Femur (tissue), 1 donor: ENCODE results near the gene CTBP1.
A peak's percentile ranks its signal among the peaks of the same experiment; 100 is the strongest.

Source experiments
- DNase-seq: peaks from one replicate; pipeline ENCODE4 v3.0.0-alpha.2; 2017

The CTBP1 gene

DNA sequence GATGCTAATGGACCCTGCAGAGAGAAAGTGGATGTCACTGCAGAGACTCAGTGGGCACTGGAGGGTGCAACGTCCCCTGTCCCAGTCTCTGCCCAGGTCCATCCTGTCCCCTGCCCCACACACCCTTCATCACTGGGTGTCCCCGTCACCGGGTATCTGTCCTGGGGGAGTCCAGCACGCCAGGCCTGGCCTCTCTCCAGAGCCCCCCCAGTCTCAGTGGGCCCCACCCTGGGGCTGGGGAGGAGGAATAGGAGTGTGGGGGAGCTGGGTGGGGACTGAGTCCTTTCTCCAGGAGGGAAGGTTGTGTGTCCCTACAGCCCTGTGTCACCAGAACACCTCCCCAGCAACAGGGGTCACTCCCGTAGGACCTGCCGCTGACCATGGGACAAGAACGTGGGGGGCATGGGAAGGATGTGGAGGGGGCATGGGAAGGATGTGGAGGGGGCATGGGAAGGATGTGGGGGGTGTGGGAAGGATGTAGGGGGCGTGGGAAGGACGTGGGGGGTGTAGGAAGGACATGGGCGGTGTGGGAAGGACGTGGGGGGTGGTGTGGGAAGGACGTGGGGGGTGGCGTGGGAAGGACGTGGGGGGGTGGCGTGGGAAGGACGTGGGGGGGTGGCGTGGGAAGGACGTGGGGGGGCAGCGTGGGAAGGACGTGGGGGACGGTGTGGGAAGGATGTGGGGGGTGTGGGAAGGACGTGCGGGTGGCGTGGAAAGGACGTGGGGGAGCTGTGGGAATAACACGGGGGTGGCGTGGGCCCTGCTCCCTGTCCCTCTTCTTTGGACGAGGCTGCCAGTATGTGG, 55.5 kb downstream of the CTBP1 start:
- DNase-seq = peak; percentile 23

DNA sequence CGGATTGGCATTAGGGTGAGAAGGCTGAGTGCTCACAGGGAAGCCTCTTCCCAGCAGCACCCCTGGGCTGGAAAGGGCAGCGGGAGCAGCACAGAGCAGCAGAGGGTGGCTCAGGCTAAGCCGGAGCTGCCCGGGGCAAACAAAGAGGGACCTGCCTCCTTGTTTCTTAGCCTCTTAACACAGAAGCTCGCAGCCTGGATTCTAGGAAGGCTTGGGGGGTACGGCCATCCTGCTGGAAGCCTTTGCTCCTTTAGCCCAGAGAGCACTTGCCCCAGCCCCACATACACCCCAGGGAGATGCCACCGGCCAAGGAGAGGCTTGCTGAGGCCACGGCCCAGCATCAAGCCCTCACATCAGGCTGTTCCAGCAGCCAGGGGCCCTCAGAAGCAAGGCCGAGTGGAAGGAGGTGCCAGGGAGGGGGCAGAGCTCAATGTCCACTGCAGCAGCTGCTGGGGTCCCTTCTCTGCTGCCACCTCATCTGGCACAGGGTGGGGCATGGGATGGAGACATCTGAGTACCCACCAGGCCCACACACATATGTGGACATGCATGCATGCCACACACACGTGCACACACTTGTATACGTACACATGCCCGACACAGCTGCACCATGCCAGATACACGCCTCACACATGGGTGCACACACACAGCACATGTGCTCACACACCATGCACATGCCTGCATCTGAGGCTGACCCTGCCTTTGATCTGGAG, 56.3 kb downstream of the CTBP1 start:
- peak; percentile 29 for DNase-seq

DNA sequence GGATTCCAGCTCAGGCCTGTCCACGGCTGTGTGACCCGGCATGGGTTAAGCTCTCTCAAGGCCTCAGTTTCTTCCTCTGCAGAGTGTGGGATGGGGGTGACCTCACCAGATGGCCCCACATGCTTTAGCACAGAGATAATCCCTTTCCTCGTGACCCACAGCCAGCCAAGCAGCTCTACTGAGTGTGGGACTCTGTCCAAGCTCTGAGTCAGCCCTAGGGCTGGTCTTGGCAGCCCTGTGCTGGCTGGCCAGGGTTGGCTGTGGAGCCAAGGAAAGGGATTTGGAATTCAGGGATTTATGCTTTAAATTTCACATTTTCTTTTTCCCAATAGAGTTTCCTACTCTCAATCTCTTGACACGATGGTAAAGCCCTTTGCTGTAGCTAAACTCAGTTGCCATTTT, 56.8 kb downstream of the CTBP1 start:
- peak; percentile 92 for DNase-seq

DNA sequence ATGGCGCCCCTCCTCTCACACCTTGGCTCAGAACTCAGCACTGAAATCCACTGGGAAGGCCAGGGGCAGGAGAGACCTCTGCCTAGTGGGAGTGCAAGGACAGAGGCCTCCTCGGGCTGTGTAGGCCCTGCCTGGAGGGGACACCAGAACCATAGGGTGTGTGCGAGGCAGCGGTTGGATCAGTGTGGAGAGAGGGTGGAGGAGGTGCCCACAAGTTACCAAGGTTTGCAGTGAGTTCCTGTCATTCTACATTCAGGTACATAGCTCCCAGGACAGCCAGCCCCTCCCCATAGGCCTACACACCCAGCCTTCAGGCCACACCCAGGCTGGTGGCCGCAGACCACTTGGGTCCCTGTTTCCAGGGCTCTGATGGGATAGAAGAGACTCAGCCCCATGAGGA, 57.3 kb downstream of the CTBP1 start:
- no peak for DNase-seq

DNA sequence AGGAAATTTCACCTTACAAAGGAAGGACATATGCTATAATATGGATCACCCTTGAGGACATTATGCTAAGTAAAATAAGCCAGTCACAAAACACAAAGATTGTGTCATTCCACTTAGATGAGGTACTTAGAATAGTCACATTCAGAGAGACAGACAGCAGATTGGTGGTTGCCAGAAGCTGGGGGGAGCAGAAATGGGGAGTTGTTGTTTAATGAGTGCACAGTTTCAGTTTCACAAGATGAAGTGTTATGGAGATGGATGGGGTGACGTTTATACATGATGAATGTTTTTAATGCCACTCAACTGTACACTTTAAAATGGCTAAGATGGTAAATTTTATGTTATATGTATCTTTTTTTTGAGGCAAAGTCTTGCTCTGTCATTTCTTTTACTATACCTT, 61.7 kb downstream of the CTBP1 start:
- DNase-seq = no peak

DNA sequence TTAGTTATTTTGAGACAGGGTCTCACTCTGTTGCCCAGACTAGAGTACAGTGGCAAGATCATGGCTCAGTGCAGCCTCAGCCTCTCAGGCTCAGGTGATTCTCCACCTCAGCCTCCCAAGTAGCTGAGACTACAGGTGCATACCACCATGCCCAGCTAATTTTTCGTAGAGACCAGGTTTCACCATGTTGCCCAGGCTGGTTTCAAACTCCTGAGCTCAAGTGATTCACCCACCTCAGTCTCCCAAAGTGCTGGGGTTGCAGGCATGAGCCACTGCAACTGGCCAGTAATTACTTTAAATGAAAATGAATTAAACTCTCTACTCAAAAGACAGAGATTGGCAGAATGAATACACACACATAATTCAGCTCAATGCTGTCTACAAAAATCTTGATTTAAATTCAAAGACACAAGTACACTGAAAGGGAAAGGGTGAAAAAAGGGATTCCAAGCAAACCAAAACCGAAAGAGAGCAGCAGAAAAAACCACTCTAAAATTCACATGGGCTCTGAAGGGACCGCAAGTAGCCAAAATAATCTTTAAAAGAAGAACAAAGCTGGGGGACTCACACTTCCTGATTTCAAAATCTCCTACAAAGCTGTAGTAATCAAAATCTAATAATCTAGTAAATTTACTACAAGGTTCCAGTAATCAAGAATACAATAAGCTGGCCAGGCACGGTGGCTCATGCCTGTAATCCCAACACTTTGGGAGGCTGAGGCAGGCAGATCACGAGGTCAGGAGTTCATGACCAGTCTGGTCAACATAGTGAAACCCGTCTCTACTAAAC, 64.8 kb downstream of the CTBP1 start:
- no peak for DNase-seq

DNA sequence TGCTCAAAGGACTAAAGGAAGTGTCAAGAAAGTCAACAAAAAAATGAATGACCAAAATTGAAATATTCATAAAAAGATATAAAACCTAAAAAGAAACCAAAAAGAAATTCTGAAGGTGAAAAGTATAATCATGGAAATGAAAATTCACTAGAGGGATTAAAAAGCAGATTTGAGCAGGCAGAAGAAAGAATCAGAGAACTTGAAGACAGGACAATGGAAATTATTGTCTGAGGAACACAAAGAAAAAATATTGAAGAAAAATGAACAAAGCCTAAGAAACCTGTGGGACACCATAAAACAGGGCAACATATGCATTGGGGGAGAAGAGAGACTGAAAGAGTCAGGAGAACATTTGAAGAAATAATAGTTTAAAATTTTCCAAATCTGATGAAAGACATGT, 66.6 kb downstream of the CTBP1 start:
- no peak for DNase-seq

DNA sequence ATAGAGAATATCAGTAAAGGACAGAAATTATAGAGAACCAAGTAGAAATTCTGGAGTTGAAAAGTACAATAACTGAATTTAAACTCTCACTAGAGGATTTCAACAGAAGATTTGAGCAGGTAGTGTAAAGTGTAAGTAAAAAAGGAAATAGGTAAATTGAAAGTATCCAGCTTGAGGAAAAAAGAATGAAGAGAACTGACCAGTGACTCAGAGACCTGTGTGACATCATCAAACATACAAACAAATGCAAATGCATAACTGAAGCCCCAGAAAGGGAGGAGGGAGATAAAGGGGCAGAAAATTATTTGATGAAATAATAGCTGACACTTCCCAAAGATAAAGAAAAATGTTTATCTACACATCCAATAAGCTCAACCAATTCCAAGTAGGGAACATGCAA, 68.3 kb downstream of the CTBP1 start:
- DNase-seq = no peak

DNA sequence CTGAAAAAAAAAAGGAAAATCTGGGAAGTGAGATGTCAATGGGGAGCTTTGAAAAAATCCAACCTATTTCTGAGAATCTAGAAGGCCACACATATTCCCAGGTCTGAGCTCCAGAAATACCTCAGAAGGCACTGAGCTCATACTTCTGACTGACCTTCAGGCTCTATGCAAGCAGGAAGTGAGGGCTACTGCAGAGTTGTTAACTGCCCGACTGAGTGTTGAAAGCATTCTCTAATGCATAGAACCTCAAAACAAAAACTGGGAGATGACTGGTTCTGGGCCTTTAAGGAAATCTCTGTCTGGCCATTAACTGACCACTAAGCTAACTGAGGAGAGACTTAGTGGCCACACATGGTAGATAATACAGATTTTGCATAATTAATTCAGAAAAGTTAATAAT, 69.0 kb downstream of the CTBP1 start:
- no peak for DNase-seq

DNA sequence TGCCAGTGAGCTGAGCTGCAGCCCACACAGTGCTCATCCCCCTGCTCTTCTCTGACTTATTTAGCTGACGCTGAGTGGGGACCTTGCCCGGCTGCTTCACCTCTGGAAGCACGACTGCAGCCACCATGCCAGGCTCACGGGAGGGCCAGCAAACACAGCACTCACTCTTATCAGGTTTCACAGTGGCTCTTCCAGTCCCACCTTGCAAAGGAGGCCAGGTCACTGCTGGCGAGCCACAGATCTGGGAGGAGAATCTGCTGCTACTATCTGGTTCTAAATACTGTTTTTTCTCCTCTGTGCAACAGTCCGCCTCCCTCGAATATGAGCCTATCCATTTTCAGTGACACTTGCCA, 69.9 kb downstream of the CTBP1 start:
- peak; percentile 14 for DNase-seq

DNA sequence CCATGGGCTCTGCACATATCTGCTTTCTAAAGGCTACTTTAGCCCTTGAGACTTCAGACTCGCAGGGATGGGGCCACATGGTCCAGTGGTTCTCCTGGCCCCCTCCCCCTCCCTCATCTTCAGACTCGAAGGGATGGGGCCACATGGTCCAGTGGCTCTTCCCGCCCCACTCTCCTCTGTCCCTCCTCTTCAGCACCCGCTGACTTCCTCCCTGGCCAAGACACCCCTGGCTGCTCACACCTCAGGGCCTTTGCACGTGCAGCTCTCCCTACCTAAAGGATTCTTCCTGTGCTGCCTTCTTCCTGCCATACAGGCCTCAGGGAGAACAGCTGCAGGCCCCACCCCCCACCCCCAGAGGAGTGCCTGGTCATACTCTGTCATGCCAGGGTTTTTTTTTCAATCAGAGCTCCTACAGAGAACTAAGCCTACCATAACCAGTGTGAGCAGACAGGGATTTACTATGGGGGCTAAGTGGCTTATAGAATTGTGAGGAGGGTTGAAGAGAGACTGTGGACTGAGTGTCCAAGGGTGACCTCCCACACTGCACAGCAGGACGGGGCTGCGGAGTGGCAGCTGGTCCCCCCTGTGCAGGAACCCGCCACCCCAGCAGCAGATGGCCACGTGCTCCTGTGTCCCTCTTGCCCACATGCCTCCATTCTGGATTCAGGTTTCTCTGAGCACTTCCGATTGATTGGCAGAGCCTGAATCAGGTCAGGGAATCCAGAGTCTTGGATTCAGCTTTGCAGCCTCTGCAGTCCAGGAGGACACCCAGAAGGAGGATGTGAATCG, 70.4 kb downstream of the CTBP1 start:
- DNase-seq = peak; percentile 17

DNA sequence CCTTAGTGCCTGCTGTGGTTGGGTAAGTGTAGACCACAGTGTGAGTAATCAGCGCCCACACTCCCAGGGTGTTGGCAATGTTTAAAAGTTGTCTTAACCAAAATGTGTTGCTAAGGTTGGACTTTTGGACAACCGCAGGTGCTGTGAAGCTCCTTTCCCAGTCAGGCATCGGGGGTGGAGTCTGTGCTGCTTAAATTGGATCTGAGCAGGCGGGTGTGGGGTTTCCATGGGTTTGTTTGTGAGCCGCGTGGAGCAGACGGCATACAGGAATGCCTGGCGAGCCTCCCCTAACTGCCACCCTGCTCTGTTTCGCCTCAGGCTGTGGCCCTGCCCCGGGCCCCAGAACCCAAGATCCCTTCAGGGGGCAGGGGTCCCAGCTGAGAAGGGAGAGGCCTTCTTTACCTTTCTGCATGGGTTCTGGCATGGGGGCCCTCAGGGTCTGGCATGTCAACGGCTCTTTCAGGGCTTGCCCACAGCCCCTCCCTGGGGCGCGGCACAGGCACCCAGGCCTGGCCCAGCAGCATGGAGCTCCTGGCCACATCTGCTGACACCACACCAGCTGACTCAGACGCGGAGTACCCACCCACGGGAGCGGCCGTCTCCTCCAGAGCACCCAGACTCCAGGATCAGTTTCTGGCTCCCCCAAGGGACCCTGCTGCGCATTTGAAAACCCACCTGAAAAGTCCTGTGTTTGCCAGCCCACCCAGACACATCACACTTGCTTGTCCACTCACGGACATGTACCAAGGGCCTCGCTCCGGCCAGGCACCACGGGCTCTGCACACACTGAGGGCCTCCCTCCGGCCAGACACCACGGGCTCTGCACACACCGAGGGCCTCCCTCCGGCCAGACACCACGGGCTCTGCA, 71.4 kb downstream of the CTBP1 start:
- peak; percentile 56 for DNase-seq

DNA sequence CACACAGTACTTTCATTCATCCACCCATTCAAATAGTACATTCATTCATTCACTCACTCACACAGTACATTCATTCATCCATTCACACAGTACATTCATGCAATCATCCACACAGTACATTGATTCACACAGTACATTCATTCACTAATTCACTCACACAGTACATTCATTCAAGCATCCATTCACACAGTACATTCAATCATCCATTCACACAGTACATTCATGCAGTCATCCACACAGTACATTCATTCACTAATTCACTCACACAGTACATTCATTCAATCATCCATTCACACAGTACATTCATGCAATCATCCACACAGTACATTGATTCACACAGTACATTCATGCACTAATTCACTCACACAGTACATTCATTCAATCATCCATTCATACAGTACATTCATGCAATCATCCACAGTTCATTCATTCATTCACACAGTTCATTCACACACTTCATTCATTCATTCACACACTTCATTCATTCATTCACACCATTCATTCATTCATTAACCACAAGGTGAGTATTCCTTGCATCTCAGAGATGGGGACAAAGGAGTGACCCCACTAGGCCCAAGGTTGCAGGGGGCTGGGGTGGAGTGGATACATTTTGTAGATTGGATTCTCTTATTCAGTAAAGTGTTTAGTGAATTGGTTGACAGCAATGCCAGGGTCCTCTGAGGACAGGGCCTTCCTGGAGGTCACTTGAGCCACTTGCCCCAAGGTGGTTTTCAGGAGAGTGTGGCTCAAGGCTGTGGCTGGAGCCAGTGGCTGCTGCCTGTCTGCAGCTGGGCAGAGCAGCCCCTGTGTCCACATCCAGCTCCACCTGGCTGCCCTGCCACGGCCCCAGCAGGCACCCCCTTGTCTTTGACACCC, 72.3 kb downstream of the CTBP1 start:
- DNase-seq = no peak

DNA sequence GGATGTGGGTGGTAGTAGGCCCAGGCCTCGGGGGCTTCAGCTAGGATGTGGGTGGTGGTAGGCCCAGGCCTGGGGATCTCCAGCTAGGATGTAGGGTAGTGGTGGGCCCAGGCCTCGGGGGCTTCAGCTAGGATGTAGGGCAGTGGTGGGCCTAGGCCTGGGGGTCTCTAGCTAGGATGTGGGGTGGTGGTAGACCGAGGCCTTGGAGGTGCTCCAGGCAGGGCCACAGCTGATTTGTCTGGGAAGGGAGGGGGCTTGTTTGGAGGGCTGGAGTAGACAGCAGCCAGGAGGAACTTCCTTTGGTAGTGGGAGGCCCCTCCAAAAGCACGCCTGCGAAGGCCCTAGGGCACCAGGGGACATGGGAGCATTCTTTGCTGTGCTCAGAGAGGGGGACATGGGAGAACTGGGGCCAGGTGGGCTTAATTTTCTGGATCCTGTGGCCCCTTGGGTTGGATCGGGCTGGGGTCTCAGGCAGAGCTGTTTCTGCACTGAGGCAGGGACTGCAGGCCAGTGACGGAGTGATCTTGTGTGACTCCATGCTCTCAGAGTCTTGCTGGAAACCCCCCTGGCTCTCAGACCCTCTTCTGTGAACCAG, 73.2 kb downstream of the CTBP1 start:
- DNase-seq = peak; percentile 17

DNA sequence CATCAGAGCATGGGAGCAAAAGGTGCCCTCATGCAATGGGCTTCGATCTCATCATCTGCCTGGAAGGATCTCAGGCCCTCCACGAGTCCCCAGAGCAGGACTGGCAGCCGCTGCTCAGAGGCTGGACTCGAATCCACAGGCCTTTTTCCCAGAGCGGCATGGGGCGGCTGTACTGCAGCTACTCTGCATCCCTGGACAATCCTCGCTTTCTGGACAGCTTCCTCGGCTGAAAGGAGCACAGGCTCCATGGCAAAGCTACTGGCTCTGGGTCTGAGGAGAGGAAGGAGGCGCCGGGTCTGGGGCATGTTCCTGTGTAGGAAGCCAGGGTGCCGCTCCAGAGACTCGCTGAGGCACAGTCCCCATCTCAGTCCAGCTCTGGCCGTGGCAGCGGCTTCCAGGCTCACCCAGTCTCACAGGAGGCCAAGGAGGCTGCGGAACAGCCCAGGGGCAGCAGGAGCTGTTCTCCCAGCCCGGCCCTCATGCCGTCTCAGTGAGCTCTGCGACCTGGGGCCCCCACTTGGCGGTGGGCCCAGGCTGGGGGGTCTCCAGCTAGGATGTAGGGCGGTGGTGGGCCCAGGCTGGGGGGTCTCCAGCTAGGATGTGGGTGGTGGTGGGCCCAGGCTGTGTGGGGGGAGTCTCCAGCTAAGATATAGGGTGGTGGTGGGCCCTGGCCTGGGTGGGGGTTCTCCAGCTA, 73.8 kb downstream of the CTBP1 start:
- no peak for DNase-seq

DNA sequence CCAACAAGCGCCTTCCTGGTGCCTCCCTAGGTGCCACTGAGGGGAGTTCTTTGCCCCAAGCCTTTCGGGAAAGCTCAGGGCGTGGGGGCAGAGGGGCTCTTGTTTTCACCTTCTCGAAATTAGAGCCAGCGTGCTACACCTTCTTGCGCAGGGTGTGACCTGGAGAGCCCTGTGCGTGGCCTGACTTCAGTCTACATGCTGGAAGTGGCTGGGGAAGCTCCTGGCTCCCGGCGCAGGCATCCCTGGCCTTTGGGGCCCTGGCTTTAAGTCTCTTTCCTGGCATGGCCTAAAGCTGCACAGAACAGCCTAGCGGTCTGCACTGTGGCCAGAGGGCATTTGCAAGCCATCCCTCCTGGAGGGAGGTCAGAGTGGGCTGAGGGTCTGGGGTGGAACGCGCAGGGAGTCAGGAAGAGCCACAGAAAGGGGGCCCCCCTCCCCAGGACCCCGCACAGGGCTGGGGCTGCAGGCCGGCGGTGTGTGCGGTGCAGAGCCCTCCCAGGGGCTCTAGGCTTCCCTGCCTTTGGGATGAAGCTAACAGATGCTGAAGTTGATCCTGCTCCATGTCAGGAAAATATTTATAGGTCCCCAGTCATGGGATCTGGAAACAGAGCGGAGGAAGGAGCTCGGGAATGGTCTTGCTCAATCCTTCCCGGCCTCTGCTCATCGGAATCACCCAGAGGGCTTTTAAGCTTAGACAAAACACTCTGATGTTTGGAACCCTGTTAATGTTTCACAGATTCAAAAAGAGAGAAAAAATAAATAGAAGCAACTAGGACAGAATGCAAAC, 75.8 kb downstream of the CTBP1 start:
- DNase-seq = peak; percentile 65

DNA sequence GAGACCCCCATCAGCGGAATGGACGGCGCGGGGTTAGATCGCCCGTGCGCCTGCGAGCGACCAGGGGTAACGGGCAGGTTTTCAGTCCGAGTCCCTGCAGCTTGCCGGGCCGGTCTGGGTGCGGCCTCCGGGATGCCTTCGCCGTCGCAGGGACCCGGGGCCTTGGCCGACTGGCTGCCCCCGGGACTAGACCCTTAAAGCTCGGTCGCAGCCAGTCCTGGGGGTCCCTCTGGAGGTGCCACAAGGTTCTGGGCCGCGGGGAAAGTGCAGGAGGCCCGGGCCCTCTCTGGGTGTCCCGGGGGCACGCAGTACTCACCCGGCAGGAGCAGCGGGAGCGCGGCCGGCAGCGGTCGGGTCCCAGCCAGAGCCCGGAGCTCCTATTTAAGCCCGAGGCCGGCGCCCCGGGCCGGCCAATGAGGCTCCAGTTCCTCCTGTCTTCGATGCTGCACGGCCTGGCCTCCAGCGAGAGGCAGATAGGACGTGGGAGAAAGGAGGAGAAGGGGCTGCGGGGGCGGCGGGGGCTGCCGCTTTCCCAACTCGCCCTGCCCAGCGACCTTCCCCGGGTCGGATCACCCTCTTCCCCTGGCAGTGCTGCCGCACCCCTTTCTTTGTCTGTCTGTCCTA, 76.6 kb downstream of the CTBP1 start, which contains the start of gene SPON2:
SPON2 (minus strand) TSS at position 356 of the 624 bp plus-strand sequence.
- DNase-seq = no peak
